C4-2B (cell line): ENCODE data around the gene CLMP.

Experiments used
- H3K27ac ChIP-seq: fragments of 450-650 bp; 2 replicates; pipeline ENCODE4 v1.5.1; 2017
- ZFX ChIP-seq: fragments of 450-650 bp; IDR thresholded peaks from 2 replicates; pipeline ENCODE4 v1.6.1; 2017
- TF ChIP-seq, protein P1 (sequence below): fragments of 450-650 bp; conservative IDR thresholded peaks from 2 replicates; pipeline ENCODE4 v1.5.1; 2017; ENCODE audit warnings: mild to moderate bottlenecking

The CLMP gene, protein sequence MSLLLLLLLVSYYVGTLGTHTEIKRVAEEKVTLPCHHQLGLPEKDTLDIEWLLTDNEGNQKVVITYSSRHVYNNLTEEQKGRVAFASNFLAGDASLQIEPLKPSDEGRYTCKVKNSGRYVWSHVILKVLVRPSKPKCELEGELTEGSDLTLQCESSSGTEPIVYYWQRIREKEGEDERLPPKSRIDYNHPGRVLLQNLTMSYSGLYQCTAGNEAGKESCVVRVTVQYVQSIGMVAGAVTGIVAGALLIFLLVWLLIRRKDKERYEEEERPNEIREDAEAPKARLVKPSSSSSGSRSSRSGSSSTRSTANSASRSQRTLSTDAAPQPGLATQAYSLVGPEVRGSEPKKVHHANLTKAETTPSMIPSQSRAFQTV

DNA sequence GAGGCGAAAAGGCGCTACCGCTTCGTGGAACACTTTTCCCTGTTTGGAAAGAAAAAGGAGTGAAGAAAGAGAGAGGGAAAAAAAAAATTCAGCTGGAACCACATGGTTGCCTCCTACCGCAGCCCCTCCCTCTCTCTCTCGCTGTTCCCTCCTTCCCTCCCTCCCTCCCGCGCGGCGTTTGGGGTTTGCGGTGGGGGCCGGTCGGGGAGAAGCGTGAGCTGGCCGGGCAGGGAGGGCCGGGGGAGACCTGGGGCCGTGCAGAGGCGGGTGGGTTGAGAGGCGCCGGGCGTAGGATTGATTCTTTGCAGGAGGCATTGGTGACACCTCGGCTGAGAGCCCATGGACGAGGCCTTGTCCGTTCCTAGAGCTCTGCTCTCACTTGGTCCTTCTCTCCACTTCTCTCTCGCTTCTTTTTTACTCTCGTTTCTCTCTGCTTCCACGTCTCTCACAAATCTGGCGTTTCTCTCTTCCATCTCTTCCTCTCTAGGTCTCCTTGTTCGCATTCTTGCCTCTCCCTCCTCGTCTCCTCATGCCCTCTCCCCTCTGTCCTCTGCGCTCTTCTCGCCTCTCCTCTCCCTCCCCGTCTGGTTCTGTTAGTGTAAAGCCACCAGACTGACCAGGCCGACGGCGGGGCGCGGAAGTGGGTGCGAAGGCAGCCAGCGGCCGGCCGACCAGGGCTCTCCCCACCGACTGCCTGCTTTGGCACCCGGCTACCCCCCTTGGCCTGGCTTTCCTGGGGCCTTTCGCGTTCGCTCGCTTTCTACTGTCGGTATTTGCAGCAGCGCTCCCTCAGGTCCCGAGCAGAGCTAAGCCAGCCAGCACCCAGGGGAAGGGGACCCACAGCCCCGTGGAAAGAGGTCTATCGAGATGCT, at the start of gene CLMP:
Gene CLMP (minus strand): TSS at position 61 of the 872 bp plus-strand sequence. CDS start 308 bp downstream, outside the sequence.
- no peak for TF ChIP-seq ZFX
- TF ChIP-seq, protein P1, sequence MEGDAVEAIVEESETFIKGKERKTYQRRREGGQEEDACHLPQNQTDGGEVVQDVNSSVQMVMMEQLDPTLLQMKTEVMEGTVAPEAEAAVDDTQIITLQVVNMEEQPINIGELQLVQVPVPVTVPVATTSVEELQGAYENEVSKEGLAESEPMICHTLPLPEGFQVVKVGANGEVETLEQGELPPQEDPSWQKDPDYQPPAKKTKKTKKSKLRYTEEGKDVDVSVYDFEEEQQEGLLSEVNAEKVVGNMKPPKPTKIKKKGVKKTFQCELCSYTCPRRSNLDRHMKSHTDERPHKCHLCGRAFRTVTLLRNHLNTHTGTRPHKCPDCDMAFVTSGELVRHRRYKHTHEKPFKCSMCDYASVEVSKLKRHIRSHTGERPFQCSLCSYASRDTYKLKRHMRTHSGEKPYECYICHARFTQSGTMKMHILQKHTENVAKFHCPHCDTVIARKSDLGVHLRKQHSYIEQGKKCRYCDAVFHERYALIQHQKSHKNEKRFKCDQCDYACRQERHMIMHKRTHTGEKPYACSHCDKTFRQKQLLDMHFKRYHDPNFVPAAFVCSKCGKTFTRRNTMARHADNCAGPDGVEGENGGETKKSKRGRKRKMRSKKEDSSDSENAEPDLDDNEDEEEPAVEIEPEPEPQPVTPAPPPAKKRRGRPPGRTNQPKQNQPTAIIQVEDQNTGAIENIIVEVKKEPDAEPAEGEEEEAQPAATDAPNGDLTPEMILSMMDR = no peak
- H3K27ac ChIP-seq = no peak within 1 kb of the TSS

DNA sequence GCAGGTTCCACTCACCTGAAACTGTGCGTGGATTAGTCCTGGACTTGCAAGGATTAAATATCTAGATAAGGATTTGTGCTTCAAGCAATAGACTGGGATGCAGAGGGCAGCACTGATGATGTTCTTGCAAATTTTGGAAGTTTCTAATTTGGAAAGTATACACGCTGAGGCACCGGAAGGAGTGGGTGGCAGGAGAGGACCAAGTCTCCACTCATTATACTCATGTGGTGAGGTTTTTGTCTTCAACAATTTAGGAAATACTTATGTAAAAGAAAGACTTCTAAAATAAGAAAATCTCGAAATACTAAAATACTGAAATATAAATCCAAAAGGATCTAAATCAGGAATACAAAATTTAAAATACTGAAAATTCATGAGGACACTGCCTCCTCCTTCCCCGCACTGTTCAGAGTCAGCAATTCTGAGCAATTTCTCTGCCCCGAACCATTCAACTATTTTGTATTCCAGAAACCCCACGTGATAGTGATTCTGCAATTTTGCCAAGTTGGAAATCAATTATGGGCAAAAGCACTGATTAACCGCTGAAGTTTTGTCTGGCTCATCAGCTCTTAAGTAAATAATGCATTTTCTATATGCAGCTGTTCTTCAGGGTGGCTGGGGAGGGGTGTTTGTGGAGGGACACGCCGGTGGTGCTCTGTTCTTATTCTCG, 47.0 kb upstream of the CLMP start:
- no peak overlapping the region for H3K27ac ChIP-seq
- TF ChIP-seq, protein P1 = no peak
- no peak for TF ChIP-seq ZFX

DNA sequence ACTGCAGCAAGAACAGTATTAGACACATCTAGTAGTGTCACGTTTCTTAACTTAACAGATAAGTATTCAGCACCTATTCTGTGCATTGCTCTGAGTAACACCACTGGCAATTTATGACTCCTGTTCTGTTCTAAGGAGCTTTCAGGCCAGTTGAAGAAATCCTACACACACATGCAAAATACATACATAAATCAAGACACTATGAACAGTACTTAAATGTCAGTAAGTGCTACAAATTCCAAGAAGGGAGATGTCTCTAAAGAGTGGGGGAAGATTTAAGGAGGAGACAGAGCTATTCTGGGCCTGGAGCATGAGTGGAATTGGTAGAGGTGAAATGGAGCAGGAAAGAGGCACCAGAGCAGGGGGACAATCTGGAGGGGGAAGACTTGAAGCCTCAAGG, 46.2 kb upstream of the CLMP start:
- TF ChIP-seq, protein P1 = no peak
- no peak for TF ChIP-seq ZFX
- no peak overlapping the region for H3K27ac ChIP-seq

DNA sequence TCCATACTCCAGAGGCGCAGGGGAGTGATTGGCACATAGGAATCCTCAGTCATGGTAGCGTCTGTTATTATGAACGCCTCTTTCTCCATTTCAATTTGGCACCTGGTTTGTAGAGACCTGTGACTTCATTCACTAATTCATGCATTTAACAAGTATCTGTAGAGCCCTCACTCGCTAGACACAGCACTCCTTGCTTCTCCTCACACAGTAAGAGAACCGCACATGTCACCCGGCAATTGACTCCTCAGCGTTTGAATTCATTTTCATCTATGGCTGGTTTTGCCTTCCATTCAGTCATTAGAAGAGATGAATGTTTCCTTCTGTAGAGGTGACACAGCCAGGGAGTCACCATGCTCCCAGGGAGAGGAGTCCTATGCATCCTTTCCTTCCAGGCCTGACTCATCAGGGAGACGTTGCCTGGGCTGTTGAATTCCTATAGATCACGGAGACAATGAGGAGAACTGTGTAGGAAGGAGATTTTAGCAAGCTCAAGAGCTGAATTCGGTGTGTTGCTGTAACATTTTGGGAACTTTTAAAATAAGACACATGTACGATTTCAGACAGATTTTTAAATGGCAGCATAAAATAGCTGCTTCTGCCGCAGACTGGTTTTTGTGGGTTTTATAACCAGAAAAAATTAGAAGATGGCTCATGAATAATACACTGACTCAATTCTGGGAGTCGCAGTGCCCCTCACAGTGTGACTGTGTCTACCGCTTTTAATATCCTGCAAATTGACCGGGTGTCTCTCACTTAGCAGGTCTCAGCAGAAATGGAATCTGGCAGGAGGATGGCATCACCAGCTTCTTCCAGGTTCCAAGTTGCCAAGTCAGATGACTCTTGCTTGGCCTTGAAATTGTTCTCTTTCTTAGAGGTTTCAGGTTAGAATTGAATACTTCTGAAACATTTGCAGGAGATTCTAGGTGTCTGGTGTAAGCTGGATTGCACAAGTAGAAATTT, 44.4 kb upstream of the CLMP start:
- TF ChIP-seq ZFX = no peak
- H3K27ac ChIP-seq = no peak overlapping the region

DNA sequence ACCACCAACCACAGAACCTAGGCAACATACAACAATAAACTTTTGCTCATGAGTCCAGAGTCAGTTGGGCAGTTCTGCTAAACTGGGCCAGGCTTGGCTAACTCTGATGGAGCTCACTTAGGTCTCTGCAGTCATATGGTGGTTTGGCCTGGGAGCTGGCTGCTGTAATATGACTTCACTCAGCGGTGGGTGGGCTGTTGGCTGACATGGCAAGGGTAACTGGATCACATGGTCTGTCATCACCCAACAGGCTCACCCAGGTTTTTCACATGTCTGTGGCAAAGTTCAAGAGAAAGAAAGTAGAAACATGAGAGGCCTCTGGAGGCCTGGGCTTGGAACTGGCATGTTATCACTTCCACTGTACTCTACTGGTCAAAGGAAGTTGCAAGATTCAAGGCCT, 43.2 kb upstream of the CLMP start:
- no peak overlapping the region for H3K27ac ChIP-seq
- TF ChIP-seq, protein P1 = no peak

DNA sequence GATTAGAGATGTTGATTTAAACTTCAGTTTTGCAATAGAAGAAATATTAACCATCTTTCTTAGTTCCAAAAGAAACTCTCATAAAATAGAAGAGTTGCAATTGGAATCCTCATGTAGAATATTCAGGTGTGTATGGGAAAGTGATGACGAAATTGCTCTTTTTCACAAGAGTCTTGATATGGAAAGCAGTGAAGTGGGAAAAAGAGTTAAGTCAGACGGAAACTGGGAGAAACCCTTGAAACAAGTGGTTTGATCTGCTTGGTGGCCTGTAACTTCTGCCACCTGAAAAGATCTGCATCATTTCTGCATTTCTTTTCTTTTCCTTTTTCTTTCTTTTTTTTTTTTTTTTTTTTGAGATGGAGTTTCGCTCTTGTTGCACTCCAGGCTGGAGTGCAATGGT, 41.8 kb upstream of the CLMP start:
- no peak overlapping the region for H3K27ac ChIP-seq
- TF ChIP-seq, protein P1 = no peak
- no peak for TF ChIP-seq ZFX

DNA sequence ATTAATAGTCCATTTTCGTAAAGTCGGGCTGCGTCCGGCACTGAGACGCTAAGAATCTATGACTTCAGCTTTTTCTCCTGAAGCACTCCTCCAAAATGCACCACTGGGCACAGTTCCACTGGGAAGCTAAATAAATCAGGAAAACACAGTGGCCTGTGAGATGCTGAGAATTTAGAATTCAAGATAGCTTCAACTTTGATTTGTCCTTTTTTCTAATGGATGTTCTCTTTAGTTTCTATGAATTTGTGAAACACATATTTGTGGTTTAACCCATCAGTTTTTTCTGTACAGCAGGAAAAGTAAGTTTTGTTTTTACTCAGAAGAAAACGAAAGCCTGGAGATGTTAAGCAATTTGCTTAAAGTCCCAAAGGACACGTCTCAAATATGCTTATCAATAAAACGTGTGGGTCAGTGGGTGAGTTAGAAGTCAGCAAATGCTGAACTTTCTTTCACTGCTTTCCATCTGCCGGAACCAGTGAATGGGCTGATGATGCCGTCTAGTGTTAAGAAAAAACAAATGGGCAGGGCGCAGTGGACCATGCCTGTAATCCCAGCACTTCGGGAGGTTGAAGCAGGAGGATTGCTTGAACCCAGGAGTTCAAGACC, 40.7 kb upstream of the CLMP start:
- TF ChIP-seq, protein P1 = no peak
- no peak for TF ChIP-seq ZFX
- no peak overlapping the region for H3K27ac ChIP-seq
